ENCODE data around the gene ERC2.

ERC2 gene

GRCh38 chr3:55551644-55552043 is 916.6 kb downstream of the ERC2 start:
- no peak for ATAC-seq
- TF ChIP-seq ISL1 (CRISPR knock-in tag; IDR thresholded peaks at IDR 0.05): no peak
- no peak for TF ChIP-seq POU6F1 (CRISPR knock-in tag; IDR thresholded peaks at IDR 0.05; ENCODE audit: borderline replicate concordance, low read depth)
- no peak for TF ChIP-seq ZFP3 (CRISPR knock-in tag; IDR thresholded peaks at IDR 0.05)
- no peak for TF ChIP-seq GLIS3 (CRISPR knock-in tag; IDR thresholded peaks at IDR 0.05)
- no peak for TF ChIP-seq ARNTL (CRISPR knock-in tag; IDR thresholded peaks at IDR 0.05; ENCODE audit: borderline replicate concordance, low read depth)
- TF ChIP-seq TCF4 (CRISPR knock-in tag; IDR thresholded peaks at IDR 0.05; ENCODE audit: borderline replicate concordance): no peak
- no peak for TF ChIP-seq ZFP30 (CRISPR knock-in tag; IDR thresholded peaks at IDR 0.05)
- no peak for TF ChIP-seq PATZ1 (CRISPR knock-in tag; IDR thresholded peaks at IDR 0.05; ENCODE audit: borderline replicate concordance)
- TF ChIP-seq OSR1 (CRISPR knock-in tag; IDR thresholded peaks at IDR 0.05): no peak
- TF ChIP-seq, protein P1, sequence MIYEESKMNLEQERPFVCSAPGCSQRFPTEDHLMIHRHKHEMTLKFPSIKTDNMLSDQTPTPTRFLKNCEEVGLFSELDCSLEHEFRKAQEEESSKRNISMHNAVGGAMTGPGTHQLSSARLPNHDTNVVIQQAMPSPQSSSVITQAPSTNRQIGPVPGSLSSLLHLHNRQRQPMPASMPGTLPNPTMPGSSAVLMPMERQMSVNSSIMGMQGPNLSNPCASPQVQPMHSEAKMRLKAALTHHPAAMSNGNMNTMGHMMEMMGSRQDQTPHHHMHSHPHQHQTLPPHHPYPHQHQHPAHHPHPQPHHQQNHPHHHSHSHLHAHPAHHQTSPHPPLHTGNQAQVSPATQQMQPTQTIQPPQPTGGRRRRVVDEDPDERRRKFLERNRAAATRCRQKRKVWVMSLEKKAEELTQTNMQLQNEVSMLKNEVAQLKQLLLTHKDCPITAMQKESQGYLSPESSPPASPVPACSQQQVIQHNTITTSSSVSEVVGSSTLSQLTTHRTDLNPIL (CRISPR knock-in tag; IDR thresholded peaks at IDR 0.05; ENCODE audit: low read depth): no peak
- TF ChIP-seq, protein P2, sequence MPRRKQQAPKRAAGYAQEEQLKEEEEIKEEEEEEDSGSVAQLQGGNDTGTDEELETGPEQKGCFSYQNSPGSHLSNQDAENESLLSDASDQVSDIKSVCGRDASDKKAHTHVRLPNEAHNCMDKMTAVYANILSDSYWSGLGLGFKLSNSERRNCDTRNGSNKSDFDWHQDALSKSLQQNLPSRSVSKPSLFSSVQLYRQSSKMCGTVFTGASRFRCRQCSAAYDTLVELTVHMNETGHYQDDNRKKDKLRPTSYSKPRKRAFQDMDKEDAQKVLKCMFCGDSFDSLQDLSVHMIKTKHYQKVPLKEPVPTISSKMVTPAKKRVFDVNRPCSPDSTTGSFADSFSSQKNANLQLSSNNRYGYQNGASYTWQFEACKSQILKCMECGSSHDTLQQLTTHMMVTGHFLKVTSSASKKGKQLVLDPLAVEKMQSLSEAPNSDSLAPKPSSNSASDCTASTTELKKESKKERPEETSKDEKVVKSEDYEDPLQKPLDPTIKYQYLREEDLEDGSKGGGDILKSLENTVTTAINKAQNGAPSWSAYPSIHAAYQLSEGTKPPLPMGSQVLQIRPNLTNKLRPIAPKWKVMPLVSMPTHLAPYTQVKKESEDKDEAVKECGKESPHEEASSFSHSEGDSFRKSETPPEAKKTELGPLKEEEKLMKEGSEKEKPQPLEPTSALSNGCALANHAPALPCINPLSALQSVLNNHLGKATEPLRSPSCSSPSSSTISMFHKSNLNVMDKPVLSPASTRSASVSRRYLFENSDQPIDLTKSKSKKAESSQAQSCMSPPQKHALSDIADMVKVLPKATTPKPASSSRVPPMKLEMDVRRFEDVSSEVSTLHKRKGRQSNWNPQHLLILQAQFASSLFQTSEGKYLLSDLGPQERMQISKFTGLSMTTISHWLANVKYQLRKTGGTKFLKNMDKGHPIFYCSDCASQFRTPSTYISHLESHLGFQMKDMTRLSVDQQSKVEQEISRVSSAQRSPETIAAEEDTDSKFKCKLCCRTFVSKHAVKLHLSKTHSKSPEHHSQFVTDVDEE (CRISPR knock-in tag; IDR thresholded peaks at IDR 0.05): no peak

DNA sequence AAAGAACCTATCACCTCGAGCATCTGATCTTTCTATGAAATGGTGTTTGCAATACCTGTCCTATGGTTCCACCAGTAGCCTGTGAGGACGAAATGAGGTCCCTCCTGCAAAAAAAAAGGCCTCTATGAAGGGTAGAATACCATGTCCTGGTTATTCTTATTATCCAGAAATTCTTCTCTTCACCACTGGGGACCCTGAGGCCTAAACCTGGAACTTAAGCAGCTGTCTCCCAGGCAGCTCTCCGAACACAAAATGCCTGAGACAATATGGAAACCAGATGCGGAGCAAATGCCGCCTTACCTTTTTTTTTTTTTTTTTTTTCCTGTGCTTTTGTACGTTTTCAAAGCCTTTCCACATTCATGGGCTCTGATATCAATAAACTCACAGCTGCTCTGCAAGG is 919.1 kb downstream of the ERC2 start:
- ATAC-seq: peak; percentile 88
- TF ChIP-seq TCF4 (CRISPR knock-in tag; IDR thresholded peaks at IDR 0.05; ENCODE audit: borderline replicate concordance): peak; percentile 35; the same call in 1 of the 2 replicates
- TF ChIP-seq, protein P2 (CRISPR knock-in tag; IDR thresholded peaks at IDR 0.05): no peak

GRCh38 chr3:55546866-55547669 is 921.2 kb downstream of the ERC2 start:
- no peak for ATAC-seq
- TF ChIP-seq ZC3H10 (CRISPR knock-in tag; IDR thresholded peaks at IDR 0.05) (no peak), PATZ1 (CRISPR knock-in tag; IDR thresholded peaks at IDR 0.05; ENCODE audit: borderline replicate concordance) (no peak), ARNTL (CRISPR knock-in tag; IDR thresholded peaks at IDR 0.05; ENCODE audit: borderline replicate concordance, low read depth) (no peak), ZFP30 (CRISPR knock-in tag; IDR thresholded peaks at IDR 0.05) (no peak), ESRRG (CRISPR knock-in tag; IDR thresholded peaks at IDR 0.05) (no peak), RARB (CRISPR knock-in tag; IDR thresholded peaks at IDR 0.05) (no peak), PPARA (CRISPR knock-in tag; IDR thresholded peaks at IDR 0.05; ENCODE audit: borderline replicate concordance) (no peak), ZNF565 (CRISPR knock-in tag; conservative IDR thresholded peaks at IDR 0.05; ENCODE audit: low read depth) (no peak), TCF4 (CRISPR knock-in tag; IDR thresholded peaks at IDR 0.05; ENCODE audit: borderline replicate concordance) (no peak), CSRNP3 (CRISPR knock-in tag; IDR thresholded peaks at IDR 0.05) (no peak), ZFP3 (CRISPR knock-in tag; IDR thresholded peaks at IDR 0.05) (no peak), ISL1 (CRISPR knock-in tag; IDR thresholded peaks at IDR 0.05) (no peak)
- TF ChIP-seq, protein P2 (CRISPR knock-in tag; IDR thresholded peaks at IDR 0.05): no peak

Measured in SK-N-SH treated with all-trans-retinoic acid at 6 μM for 48 hours (cell line).